ENCODE data around the gene SLC29A3.
"Not testable (repeated sequence)": the region's sequence is repeated elsewhere in the genome, so short reads cannot be mapped to it uniquely, and the experiment has no call there.

The SLC29A3 gene

GRCh38 chr10:71272974-71273373 lies 46.1 kb upstream of the SLC29A3 start:
- not testable (repeated sequence) for H3K79me2 ChIP-seq (ENCODE audit: control insufficient read depth, insufficient read depth, low read length); H3K9ac ChIP-seq (ENCODE audit: low read length); H3K79me1 ChIP-seq (ENCODE audit: low read length); H3K18ac ChIP-seq (ENCODE audit: low read length); H2BK5ac ChIP-seq (ENCODE audit: low read length); H3K27ac ChIP-seq (ENCODE audit: low read depth, low read length); H3K36me3 ChIP-seq (ENCODE audit: control insufficient read depth, insufficient read depth, low read length); H3K4me1 ChIP-seq (ENCODE audit: control insufficient read depth, low read depth, low read length); H4K5ac ChIP-seq (ENCODE audit: low read length); H3K4ac ChIP-seq (ENCODE audit: low read depth, low read length); H2AK5ac ChIP-seq (ENCODE audit: low read length); H3K23ac ChIP-seq (ENCODE audit: low read length); H3K4me2 ChIP-seq (ENCODE audit: low read length); H3K27me3 ChIP-seq (ENCODE audit: insufficient read depth, low read length, poor library complexity); H3K4me3 ChIP-seq (ENCODE audit: low read length); DNase-seq; H3K56ac ChIP-seq (ENCODE audit: low read length); H2BK15ac ChIP-seq (replicated peaks; ENCODE audit: low read depth); H4K8ac ChIP-seq (ENCODE audit: low read depth, low read length); H2BK120ac ChIP-seq (ENCODE audit: low read depth, low read length)
- no CpG with 5 or more reads among the region's 11 CpGs for WGBS (ENCODE audit: extremely low coverage, insufficient coverage, low lambda C conversion rate)

DNA sequence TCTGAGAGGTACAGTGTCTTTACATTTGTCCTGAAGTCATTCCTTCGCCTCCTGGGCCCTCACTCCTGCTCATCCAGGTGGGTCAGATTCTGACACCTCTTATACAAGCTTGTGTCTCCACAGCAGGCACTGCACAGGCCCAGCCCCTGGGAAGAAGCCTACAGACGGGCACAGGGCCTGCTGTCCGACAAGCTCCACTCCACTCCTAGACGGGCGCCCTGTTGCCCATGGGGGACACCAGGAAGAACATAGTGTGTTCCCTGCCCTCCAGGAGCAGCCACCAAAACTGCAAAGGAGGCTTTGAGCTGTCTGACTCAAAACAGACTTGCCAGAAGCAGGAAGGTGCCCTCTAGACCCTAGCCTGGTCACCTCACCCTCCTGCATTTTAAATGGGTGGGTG lies 45.6 kb upstream of the SLC29A3 start:
- H4K8ac ChIP-seq (ENCODE audit: low read depth, low read length) = no peak overlapping the region
- no peak overlapping the region for H2BK15ac ChIP-seq (replicated peaks; ENCODE audit: low read depth)
- no peak overlapping the region for H2BK120ac ChIP-seq (ENCODE audit: low read depth, low read length)
- H3K4me1 ChIP-seq (ENCODE audit: control insufficient read depth, low read depth, low read length) = peaks cover 13% of the 10 kb centered on the region
- no peak overlapping the region for H3K56ac ChIP-seq (ENCODE audit: low read length)
- no peak overlapping the region for H3K4me2 ChIP-seq (ENCODE audit: low read length)
- H4K5ac ChIP-seq (ENCODE audit: low read length) = no peak overlapping the region
- peaks cover 3% of the 10 kb centered on the region for H3K79me2 ChIP-seq (ENCODE audit: control insufficient read depth, insufficient read depth, low read length)
- no peak overlapping the region for H3K23ac ChIP-seq (ENCODE audit: low read length)
- H3K4ac ChIP-seq (ENCODE audit: low read depth, low read length) = no peak overlapping the region
- no peaks in the 10 kb centered on the region for H3K36me3 ChIP-seq (ENCODE audit: control insufficient read depth, insufficient read depth, low read length)
- H3K27ac ChIP-seq (ENCODE audit: low read depth, low read length) = no peak overlapping the region
- H3K27me3 ChIP-seq (ENCODE audit: insufficient read depth, low read length, poor library complexity) = no peaks in the 10 kb centered on the region
- no peak for DNase-seq
- H3K18ac ChIP-seq (ENCODE audit: low read length) = no peak overlapping the region
- no peak overlapping the region for H3K4me3 ChIP-seq (ENCODE audit: low read length)
- no peak overlapping the region for H2BK5ac ChIP-seq (ENCODE audit: low read length)
- no peak overlapping the region for H3K9ac ChIP-seq (ENCODE audit: low read length)
- WGBS (ENCODE audit: extremely low coverage, insufficient coverage, low lambda C conversion rate) = no CpG with 5 or more reads among the region's 5 CpGs
- H3K79me1 ChIP-seq (ENCODE audit: low read length) = peaks cover 5% of the 10 kb centered on the region
- no peak overlapping the region for H2AK5ac ChIP-seq (ENCODE audit: low read length)

DNA sequence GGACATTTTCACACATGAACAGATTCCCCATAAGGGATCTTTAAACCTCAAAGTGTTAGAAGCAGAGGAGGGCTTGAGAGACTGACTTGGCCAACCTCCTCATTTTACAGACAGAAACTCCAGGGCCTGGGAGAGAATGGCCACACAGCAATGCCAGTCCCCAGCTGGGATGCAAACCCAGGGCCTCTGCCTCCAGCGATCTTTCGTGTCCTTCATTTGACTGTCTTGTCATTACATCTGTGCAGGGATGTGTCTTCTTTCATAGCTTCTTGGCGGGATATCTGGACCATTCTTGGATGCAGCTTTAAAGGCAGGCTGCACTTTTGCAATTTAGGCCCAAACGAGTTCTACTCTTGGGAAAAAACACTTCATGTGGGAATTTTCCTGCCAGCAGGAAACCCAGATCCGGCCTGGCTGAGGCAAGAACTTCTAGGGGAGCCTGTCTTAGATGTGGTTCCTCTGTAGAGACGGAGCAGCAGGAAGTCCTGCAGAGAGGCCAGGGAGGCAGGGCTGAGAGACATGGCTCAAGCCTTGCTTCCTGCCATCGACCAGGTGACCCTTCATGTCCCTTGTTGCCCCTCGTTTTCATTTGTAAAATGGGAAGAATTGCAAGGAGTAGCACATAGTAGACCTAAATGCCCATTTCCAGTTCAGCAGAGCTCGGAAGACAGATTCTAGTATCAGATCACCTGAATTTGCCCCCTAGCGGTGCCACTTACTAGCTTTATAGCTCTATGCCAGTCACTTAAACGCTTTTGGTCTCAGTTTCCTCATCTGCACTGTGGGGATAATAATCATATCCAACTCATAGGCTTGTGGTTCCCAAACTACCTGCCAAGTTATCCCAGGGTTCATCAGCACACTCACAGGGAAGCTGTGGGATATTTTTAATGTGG lies 43.9 kb upstream of the SLC29A3 start:
- no peak overlapping the region for H3K56ac ChIP-seq (ENCODE audit: low read length)
- H3K4ac ChIP-seq (ENCODE audit: low read depth, low read length) = no peak overlapping the region
- H3K4me1 ChIP-seq (ENCODE audit: control insufficient read depth, low read depth, low read length) = peaks cover 16% of the 10 kb centered on the region
- WGBS (ENCODE audit: extremely low coverage, insufficient coverage, low lambda C conversion rate) = no CpG with 5 or more reads among the region's 11 CpGs
- no peak overlapping the region for H3K4me3 ChIP-seq (ENCODE audit: low read length)
- no peak overlapping the region for H3K9ac ChIP-seq (ENCODE audit: low read length)
- no peak overlapping the region for H3K23ac ChIP-seq (ENCODE audit: low read length)
- no peak overlapping the region for H2BK120ac ChIP-seq (ENCODE audit: low read depth, low read length)
- peaks cover 3% of the 10 kb centered on the region for H3K79me2 ChIP-seq (ENCODE audit: control insufficient read depth, insufficient read depth, low read length)
- DNase-seq = no peak
- H3K79me1 ChIP-seq (ENCODE audit: low read length) = peaks cover 5% of the 10 kb centered on the region
- H3K36me3 ChIP-seq (ENCODE audit: control insufficient read depth, insufficient read depth, low read length) = no peaks in the 10 kb centered on the region
- H4K5ac ChIP-seq (ENCODE audit: low read length) = no peak overlapping the region
- no peak overlapping the region for H2AK5ac ChIP-seq (ENCODE audit: low read length)
- no peaks in the 10 kb centered on the region for H3K27me3 ChIP-seq (ENCODE audit: insufficient read depth, low read length, poor library complexity)
- H2BK15ac ChIP-seq (replicated peaks; ENCODE audit: low read depth) = no peak overlapping the region
- no peak overlapping the region for H2BK5ac ChIP-seq (ENCODE audit: low read length)
- H3K4me2 ChIP-seq (ENCODE audit: low read length) = no peak overlapping the region
- H3K27ac ChIP-seq (ENCODE audit: low read depth, low read length) = peak overlapping the region; percentile 58
- no peak overlapping the region for H3K18ac ChIP-seq (ENCODE audit: low read length)
- no peak overlapping the region for H4K8ac ChIP-seq (ENCODE audit: low read depth, low read length)

DNA sequence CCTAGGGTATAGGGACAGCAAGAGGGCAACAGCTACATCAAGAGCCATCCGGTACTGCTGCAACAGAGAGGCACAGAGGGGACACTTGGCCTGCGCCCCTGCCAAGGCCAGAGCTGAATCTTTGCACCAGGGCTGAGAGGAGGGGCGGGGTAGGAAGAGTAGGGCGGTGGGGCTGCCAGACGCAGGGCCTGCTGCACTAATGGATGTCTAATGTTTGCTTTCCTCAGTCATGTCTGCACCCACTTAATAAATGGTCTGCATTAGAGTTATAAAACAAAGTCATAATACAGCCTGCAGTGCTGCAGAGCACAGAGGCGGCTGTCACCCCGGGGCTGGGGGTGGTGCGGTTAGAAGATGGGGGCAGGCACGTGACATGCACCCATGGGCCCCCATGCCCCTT lies 42.2 kb upstream of the SLC29A3 start:
- no peak overlapping the region for H3K18ac ChIP-seq (ENCODE audit: low read length)
- no peak overlapping the region for H4K8ac ChIP-seq (ENCODE audit: low read depth, low read length)
- H2AK5ac ChIP-seq (ENCODE audit: low read length) = no peak overlapping the region
- H3K4me1 ChIP-seq (ENCODE audit: control insufficient read depth, low read depth, low read length) = peaks cover 13% of the 10 kb centered on the region
- no peak overlapping the region for H3K4ac ChIP-seq (ENCODE audit: low read depth, low read length)
- H3K56ac ChIP-seq (ENCODE audit: low read length) = peak overlapping the region; percentile 7
- no peak overlapping the region for H2BK15ac ChIP-seq (replicated peaks; ENCODE audit: low read depth)
- no CpG with 5 or more reads among the region's 9 CpGs for WGBS (ENCODE audit: extremely low coverage, insufficient coverage, low lambda C conversion rate)
- H3K79me2 ChIP-seq (ENCODE audit: control insufficient read depth, insufficient read depth, low read length) = no peaks in the 10 kb centered on the region
- H3K4me2 ChIP-seq (ENCODE audit: low read length) = no peak overlapping the region
- H2BK120ac ChIP-seq (ENCODE audit: low read depth, low read length) = no peak overlapping the region
- no peak overlapping the region for H4K5ac ChIP-seq (ENCODE audit: low read length)
- no peaks in the 10 kb centered on the region for H3K36me3 ChIP-seq (ENCODE audit: control insufficient read depth, insufficient read depth, low read length)
- H2BK5ac ChIP-seq (ENCODE audit: low read length) = no peak overlapping the region
- H3K9ac ChIP-seq (ENCODE audit: low read length) = no peak overlapping the region
- H3K23ac ChIP-seq (ENCODE audit: low read length) = no peak overlapping the region
- no peaks in the 10 kb centered on the region for H3K79me1 ChIP-seq (ENCODE audit: low read length)
- no peak overlapping the region for H3K27ac ChIP-seq (ENCODE audit: low read depth, low read length)
- DNase-seq = no peak
- H3K4me3 ChIP-seq (ENCODE audit: low read length) = no peak overlapping the region
- no peaks in the 10 kb centered on the region for H3K27me3 ChIP-seq (ENCODE audit: insufficient read depth, low read length, poor library complexity)

- Histone ChIP-seq H3K18ac (ENCODE audit: low read length) (peak overlapping the region; percentile 0), H3K27ac (ENCODE audit: low read depth, low read length) (no peak overlapping the region), H4K8ac (ENCODE audit: low read depth, low read length) (no peak overlapping the region), H3K36me3 (ENCODE audit: control insufficient read depth, insufficient read depth, low read length) (no peaks in the 10 kb centered on the region), H3K79me1 (ENCODE audit: low read length) (no peaks in the 10 kb centered on the region), H3K4me3 (ENCODE audit: low read length) (no peak overlapping the region), H3K23ac (ENCODE audit: low read length) (no peak overlapping the region), H2BK5ac (ENCODE audit: low read length) (no peak overlapping the region), H2AK5ac (ENCODE audit: low read length) (no peak overlapping the region), H3K4me2 (ENCODE audit: low read length) (no peak overlapping the region), H3K9ac (ENCODE audit: low read length) (no peak overlapping the region), H2BK15ac (replicated peaks; ENCODE audit: low read depth) (no peak overlapping the region), H3K4ac (ENCODE audit: low read depth, low read length) (no peak overlapping the region), H2BK120ac (ENCODE audit: low read depth, low read length) (no peak overlapping the region), H3K56ac (ENCODE audit: low read length) (peak overlapping the region; percentile 44), H3K4me1 (ENCODE audit: control insufficient read depth, low read depth, low read length) (peaks cover 13% of the 10 kb centered on the region), H3K27me3 (ENCODE audit: insufficient read depth, low read length, poor library complexity) (no peaks in the 10 kb centered on the region), H3K79me2 (ENCODE audit: control insufficient read depth, insufficient read depth, low read length) (no peaks in the 10 kb centered on the region), H4K5ac (ENCODE audit: low read length) (no peak overlapping the region)
- no CpG with 5 or more reads among the region's 11 CpGs for WGBS (ENCODE audit: extremely low coverage, insufficient coverage, low lambda C conversion rate)
- no peak for DNase-seq
These were observed 41.0 kb upstream of the SLC29A3 start for GRCh38 chr10:71277914-71278665.

Data from mesendoderm (in vitro differentiated cells).